GM19372 (cell line): ENCODE results near the gene BBS1.
"Not testable (repeated sequence)": the region's sequence is repeated elsewhere in the genome, so short reads cannot be mapped to it uniquely, and the experiment has no call there.

Experiments
- ATAC-seq: cut with Tn5 transposase; IDR thresholded peaks from one replicate; pipeline ENCODE4 v1.9.1; 2021; ENCODE audit warnings: mild to moderate bottlenecking, low read depth, moderate library complexity; ENCODE audit not compliant: unreplicated experiment

The BBS1 gene

DNA sequence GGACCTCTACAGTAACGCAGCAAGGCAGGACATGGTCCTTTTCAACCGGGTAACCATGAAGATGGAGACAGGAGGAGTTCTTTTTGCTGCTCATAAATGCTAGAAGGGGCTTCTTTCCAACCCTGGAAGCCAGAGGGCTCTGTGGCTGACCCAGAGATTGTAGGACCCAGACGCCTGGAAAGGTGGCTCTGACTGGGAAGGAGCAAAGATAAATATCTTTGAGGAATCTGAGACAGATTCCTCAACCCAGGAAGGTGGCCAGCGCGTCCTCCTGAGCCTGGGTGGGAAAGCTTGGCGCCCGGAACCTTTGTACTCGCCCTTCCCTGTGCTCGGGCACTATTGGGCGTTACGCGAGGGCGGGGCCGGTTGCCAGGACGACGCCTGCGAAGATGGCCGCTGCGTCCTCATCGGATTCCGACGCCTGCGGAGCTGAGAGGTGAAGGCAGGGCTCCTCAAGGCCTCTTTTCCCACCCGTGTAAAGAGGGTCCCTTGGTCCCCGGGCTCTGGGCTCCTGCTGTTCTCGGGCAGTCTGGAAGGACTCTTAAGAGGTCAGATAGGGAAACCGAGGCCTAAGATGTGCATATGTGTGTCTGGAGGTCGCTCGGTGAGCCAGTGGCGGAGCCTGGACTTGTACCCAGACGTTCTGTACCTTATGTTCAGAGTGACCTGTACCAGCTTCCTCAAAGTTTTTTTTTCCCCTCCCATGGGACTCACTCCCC is at the start of gene BBS1:
TSS of gene BBS1 (plus strand) at position 365 of the 719 bp plus-strand sequence. CDS start at position 390, 25 bp downstream.
- peak; percentile 80 for ATAC-seq

DNA sequence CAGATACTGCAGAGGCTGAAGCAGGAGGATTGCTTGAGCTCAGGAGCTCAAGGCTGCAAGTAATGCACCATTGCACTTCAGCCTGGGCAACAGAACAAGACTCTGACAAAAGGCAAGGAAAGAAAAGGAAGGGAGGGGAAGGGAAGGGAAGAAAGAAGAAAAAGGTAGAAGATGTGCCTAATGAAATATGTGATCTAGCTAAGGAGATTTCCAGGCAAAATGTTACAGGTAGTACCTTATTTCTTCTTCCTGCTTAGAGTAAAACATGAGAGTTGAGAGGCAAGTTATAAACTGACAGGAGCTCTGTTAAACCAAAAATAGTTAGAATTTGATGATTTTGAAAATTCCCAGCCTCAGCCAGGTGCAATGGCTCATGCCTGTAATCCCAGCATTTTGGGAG is 48.4 kb upstream of the BBS1 start:
- ATAC-seq, result no peak

DNA sequence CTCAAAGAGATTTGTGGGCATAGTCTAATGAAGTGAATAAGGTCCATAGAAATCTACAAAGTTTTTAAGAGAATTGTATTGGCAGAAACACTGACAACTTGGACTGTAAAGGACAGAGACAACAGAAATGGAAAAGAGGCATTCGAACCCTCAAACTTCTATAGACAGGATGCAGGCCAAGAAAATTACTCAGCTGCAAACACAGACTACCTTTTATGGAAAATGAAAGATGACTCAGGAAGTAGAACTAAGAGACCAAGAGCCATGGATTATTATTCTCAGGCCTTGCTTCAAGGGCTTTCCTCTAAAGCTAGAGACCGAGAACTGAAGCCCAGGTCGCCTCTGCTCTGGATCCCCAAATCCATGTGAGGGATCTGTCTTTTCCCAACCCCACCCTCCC is 47.5 kb upstream of the BBS1 start:
- ATAC-seq, result no peak

DNA sequence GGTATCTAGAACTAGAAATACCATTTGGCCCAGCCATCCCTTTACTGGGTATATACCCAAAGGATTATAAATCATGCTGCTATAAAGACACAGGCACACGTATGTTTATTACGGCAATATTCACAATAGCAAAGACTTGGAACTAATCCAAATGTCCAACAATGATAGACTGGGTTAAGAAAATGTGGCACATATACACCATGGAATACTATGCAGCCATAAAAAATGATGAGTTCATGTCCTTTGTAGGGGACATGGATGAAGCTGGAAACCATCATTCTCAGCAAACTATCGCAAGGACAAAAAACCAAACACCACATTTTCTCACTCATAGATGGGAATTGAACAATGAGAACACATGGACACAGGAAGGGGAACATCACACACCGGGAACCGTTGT is 46.3 kb upstream of the BBS1 start:
- not testable (repeated sequence) for ATAC-seq

GRCh38 chr11:66464916-66465315 is 45.5 kb upstream of the BBS1 start:
- ATAC-seq, result no peak

GRCh38 chr11:66465373-66466224 is 44.8 kb upstream of the BBS1 start:
- no peak for ATAC-seq

DNA sequence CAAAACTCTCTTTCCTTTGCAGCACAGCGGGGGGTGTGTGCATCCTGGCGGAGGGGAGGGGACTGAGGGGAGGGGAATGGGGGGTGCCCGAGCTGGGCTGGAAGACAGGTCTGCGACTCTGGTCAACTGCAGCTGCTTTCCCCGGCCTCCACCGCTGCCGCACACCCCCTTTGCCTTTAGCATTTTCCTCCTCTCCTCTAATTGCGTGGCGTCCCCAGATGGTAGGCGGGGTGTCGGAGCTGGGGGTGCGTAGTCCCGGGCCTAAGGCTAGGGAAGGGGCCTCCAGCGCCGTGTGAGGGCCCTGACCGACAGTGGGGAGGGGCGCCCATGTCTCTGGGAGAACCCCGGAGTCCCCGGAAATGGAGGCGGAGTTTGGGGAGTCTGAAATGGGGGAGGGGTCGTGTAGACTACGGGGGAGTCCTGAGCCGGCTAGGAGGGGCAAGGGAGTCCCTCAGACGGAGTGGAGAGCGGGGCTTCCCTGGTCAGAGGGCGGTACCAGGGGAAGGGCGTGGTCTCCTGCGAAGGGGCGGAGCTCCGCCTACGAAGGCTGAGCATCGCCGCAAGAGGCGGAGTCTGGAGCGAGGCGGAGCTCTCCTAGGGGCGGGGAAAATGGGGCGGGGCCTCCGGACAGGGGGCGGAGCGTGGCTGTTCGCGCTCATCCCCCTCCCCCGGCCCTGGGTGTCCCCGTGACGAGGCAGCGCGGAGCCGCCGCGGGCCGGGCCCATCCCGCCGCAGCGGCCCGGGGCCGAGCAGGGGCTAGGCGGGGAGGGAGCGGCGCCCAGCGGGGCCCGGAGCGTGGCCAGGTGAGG is 44.0 kb upstream of the BBS1 start, which contains the start of gene PELI3:
TSS of gene PELI3 (plus strand) at position 681 of the 809 bp plus-strand sequence. CDS start 1,224 bp downstream, outside the sequence.
- ATAC-seq, result peak; percentile 68

- no peak for ATAC-seq
Measured at GRCh38 chr11:66467034-66467659, 43.3 kb upstream of the BBS1 start.

GRCh38 chr11:66467756-66468155 is 42.7 kb upstream of the BBS1 start:
- no peak for ATAC-seq

GRCh38 chr11:66468691-66469090 is 41.7 kb upstream of the BBS1 start:
- no peak for ATAC-seq

DNA sequence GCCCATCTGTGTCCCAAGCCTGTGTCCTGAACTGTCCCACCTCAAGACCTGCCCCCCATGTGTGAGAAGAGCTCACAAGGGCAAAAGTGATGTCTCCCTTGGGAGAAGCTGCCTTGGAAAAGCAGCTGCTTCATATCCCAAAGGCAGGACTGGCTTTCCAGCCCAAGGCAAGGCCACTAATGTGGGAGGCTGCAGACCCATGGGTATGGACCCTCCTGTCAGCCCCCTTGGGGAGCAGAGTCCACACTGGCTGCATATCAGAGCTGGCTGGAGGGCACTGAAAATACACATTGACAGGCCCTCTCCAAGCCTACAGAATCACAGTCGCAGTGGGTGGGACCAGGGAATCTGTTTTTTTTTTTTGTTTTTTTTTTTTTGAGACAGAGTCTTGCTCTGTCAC is 41.0 kb upstream of the BBS1 start:
- no peak for ATAC-seq

- no peak for ATAC-seq
Measured at GRCh38 chr11:66470015-66470414, 40.4 kb upstream of the BBS1 start.

GRCh38 chr11:66471142-66471541 is 39.3 kb upstream of the BBS1 start:
- ATAC-seq, result no peak

GRCh38 chr11:66472054-66472453 is 38.4 kb upstream of the BBS1 start:
- ATAC-seq, result no peak

DNA sequence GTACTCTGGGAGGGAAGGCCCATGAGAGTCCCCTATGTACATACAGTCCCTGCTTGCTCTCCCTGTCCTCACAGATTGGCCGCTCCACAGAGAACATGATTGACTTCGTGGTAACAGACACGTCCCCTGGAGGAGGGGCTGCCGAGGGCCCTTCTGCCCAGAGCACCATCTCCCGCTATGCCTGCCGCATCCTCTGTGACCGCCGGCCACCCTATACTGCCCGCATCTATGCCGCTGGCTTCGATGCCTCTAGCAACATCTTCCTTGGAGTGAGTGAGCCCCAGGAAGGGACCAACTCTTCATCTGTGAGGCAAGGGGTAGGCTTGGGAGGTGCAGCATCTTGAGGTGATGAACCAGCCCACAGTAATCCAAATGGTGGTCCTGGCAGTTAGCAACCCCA is 37.3 kb upstream of the BBS1 start:
- no peak for ATAC-seq

DNA sequence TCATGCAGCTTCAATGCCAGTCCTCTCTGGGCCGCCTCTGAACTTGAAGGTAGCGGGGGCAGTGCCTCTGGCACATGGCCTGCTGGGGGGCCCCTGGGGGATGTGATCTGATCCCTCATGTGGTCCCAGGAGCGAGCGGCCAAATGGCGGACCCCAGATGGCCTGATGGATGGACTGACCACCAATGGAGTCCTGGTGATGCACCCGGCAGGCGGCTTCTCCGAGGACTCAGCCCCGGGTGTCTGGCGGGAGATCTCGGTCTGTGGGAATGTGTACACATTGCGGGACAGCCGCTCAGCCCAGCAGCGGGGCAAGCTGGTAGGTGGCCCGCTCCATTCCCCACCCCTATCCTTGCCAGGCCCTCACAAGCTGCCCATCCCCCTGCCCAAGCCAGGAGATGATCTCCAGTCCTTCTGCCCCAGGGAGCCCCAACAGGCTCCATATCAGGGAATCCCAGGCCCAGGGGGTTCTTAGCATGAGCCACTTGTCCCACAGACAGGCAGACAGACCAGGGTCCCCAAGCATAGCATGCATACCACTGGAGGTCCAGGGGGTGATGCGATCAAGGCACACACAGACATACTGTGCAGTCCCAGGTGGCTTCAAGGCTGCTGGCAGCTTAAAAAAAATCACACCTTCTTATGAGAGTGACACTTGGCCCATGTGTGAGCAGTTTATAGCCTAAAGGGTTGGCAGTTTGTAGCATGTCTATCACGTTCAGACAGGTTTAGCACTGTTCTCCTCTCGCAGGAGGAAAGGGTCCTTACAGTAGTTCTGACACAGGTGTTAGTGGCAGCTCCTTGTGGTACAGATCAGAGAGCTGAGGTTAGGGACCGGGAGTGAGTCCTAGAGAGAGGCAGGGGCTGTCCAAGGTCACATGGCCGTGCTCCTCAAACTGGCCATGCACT is 36.6 kb upstream of the BBS1 start:
- ATAC-seq, result no peak

DNA sequence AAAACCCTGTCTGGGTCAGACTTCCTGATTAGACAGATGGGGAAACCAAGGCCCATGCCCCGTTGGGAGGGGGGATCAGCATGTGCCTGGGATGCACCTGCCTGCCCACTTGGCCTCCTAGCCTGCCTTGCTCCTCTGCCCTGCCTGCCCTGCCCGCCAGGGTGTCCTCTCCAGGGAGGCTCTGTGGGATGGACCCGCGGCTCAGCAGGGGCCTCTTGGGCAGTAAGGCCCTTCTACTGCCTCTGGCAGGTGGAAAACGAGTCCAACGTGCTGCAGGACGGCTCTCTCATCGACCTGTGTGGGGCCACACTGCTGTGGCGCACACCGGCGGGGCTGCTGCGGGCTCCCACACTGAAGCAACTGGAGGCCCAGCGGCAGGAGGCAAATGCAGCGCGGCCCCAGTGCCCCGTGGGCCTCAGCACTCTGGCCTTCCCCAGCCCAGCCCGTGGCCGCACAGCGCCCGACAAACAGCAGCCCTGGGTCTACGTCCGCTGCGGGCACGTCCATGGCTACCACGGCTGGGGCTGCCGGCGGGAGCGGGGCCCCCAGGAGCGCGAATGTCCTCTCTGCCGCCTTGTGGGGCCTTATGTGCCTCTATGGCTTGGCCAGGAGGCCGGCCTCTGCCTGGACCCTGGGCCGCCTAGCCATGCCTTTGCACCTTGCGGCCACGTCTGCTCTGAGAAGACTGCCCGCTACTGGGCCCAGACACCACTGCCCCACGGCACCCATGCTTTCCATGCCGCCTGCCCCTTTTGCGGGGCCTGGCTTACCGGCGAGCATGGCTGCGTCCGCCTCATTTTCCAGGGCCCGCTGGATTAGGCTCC is 34.9 kb upstream of the BBS1 start:
- ATAC-seq, result no peak

- no peak for ATAC-seq
Measured at GRCh38 chr11:66476173-66476840, 34.1 kb upstream of the BBS1 start.
